Measurements from ENCODE around the gene TSHZ2. TPM values are rescaled to one million over a fixed set of nuclear protein-coding genes. Genes with fewer than 3 reads are reported as not detected.

The TSHZ2 gene
- total and polyA plus RNA-seq, 4 donors, result 0.93 to 8.8 (median 3.8) TPM

DNA sequence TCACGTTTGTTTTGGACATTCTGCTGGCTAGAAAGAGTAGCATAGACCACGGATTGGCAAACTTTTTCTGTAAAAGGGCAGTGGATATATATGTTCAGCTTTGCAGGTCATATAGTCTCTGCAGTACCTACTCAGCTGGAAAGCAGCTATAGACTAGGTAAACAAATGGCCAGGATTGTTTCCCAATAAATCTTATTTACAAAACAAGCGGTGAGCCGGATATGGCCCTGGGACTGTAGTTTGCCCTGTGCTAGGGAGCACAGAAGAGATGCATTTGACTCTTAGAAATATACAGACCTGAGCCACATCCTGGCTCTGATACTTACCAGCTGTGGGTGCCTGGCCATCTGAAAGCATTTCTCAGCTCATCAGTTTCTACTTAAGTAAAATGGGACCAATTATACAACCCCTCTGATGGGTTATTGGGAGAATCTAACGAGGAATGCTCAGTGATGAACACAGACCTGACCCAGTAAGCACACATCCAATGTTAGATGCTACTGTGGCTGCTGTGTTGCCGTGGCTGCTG lies 120.7 kb downstream of the TSHZ2 start:
- WGBS, 2 donors, result 65 to 72% methylated on average over 6 of the region's 6 CpGs
- ATAC-seq (ENCODE audit: insufficient read depth, low FRiP score), result no peak

DNA sequence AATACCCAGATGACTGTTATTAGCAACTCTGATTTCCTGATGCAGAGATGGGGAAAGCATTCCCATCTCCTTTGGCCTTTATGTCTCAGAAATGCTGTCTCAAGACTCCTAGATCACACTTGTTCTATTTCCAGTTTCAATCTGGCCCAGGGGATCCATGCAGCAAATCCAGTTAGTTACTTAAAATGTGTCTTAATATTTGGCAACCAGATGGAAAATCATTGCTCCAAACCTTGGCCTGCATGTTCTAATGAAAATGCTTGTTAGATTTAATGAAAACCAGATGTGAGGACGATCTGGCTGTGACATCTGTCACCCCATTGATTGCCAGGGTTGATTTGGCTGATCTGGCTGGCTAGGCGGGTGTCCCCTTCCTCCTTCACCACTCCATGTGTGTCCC lies 125.2 kb downstream of the TSHZ2 start:
- Histone ChIP-seq H3K9me3 (ENCODE audit: control insufficient read depth in 4 of 4, insufficient read depth in 3 of 4, low read length in 3 of 4) (no peaks in the 10 kb centered on the region), H3K27ac (ENCODE audit: low read depth in 1 of 2, low read length in 1 of 2) (no peak overlapping the region), H3K4me3 (no peak overlapping the region), H3K27me3 (ENCODE audit: control insufficient read depth in 3 of 3, insufficient read depth in 3 of 3, low read length in 2 of 3) (no peaks in the 10 kb centered on the region), H3K36me3 (ENCODE audit: control insufficient read depth in 4 of 4, insufficient read depth in 4 of 4, low read length in 4 of 4) (no peaks in the 10 kb centered on the region), H3K9ac (ENCODE audit: insufficient read depth in 1 of 2, low read length in 2 of 2) (no peak overlapping the region), H3K4me1 (ENCODE audit: control insufficient read depth in 5 of 5, insufficient read depth in 5 of 5, low read length in 5 of 5) (peaks cover 0 to 24% (median 4%) of the 10 kb centered on the region in 5 donors)
- TF ChIP-seq, protein P1, sequence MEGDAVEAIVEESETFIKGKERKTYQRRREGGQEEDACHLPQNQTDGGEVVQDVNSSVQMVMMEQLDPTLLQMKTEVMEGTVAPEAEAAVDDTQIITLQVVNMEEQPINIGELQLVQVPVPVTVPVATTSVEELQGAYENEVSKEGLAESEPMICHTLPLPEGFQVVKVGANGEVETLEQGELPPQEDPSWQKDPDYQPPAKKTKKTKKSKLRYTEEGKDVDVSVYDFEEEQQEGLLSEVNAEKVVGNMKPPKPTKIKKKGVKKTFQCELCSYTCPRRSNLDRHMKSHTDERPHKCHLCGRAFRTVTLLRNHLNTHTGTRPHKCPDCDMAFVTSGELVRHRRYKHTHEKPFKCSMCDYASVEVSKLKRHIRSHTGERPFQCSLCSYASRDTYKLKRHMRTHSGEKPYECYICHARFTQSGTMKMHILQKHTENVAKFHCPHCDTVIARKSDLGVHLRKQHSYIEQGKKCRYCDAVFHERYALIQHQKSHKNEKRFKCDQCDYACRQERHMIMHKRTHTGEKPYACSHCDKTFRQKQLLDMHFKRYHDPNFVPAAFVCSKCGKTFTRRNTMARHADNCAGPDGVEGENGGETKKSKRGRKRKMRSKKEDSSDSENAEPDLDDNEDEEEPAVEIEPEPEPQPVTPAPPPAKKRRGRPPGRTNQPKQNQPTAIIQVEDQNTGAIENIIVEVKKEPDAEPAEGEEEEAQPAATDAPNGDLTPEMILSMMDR (IDR thresholded peaks at IDR 0.05; ENCODE audit: control extremely low read depth, extremely low read depth), result no peak
- WGBS, 2 donors, result 71 to 80% methylated on average over 2 of the region's 2 CpGs
- DNase-seq, result no peak
- ATAC-seq (ENCODE audit: insufficient read depth, low FRiP score), result no peak

More for the DNA sequence above, 120.7 kb downstream of the TSHZ2 start:
- no peaks in the 10 kb centered on the region for H3K36me3 ChIP-seq (ENCODE audit: control insufficient read depth in 4 of 4, insufficient read depth in 4 of 4, low read length in 4 of 4)
- no peaks in the 10 kb centered on the region for H3K27me3 ChIP-seq (ENCODE audit: control insufficient read depth in 3 of 3, insufficient read depth in 3 of 3, low read length in 2 of 3)
- H3K27ac ChIP-seq (ENCODE audit: low read depth in 1 of 2, low read length in 1 of 2), result no peak overlapping the region
- no peaks in the 10 kb centered on the region for H3K9me3 ChIP-seq (ENCODE audit: control insufficient read depth in 4 of 4, insufficient read depth in 3 of 4, low read length in 3 of 4)
- peaks cover 0 to 26% (median 0%) of the 10 kb centered on the region in 5 donors for H3K4me1 ChIP-seq (ENCODE audit: control insufficient read depth in 5 of 5, insufficient read depth in 5 of 5, low read length in 5 of 5)
- TF ChIP-seq, protein P1 (IDR thresholded peaks at IDR 0.05; ENCODE audit: control extremely low read depth, extremely low read depth), result no peak
- no peak overlapping the region for H3K4me3 ChIP-seq
- H3K9ac ChIP-seq (ENCODE audit: insufficient read depth in 1 of 2, low read length in 2 of 2), result no peak overlapping the region
- peak; percentile 36 to 81 (median 69) for DNase-seq

DNA sequence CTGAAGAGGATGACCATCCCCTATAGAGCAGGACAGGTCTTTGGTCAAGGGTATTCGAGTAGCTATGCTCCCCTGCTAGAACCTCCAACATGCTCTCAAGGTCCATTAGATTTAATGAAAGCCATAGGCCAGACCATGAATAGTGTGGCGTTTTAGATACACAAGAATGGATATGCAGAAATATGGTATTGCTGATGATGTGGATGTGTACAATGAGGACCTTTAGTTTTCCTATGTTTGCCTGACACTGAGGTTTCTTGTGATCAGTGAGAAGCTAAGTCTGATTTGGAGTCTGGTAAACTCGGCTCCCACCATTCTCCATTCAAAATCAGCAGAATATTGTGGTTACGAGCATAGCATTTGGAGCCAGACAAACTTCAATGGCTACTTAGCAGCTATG lies 125.6 kb downstream of the TSHZ2 start:
- Histone ChIP-seq H3K9ac (ENCODE audit: insufficient read depth in 1 of 2, low read length in 2 of 2) (no peak overlapping the region), H3K36me3 (ENCODE audit: control insufficient read depth in 4 of 4, insufficient read depth in 4 of 4, low read length in 4 of 4) (no peaks in the 10 kb centered on the region), H3K9me3 (ENCODE audit: control insufficient read depth in 4 of 4, insufficient read depth in 3 of 4, low read length in 3 of 4) (no peaks in the 10 kb centered on the region), H3K4me1 (ENCODE audit: control insufficient read depth in 5 of 5, insufficient read depth in 5 of 5, low read length in 5 of 5) (peaks cover 0 to 21% (median 4%) of the 10 kb centered on the region in 5 donors), H3K27ac (ENCODE audit: low read depth in 1 of 2, low read length in 1 of 2) (no peak overlapping the region), H3K4me3 (no peak overlapping the region), H3K27me3 (ENCODE audit: control insufficient read depth in 3 of 3, insufficient read depth in 3 of 3, low read length in 2 of 3) (no peaks in the 10 kb centered on the region)
- TF ChIP-seq, protein P1 (IDR thresholded peaks at IDR 0.05; ENCODE audit: control extremely low read depth, extremely low read depth), result no peak
- WGBS, 2 donors, result 92 to 94% methylated on average over 4 of the region's 4 CpGs
- ATAC-seq (ENCODE audit: insufficient read depth, low FRiP score), result no peak
- no peak for DNase-seq

DNA sequence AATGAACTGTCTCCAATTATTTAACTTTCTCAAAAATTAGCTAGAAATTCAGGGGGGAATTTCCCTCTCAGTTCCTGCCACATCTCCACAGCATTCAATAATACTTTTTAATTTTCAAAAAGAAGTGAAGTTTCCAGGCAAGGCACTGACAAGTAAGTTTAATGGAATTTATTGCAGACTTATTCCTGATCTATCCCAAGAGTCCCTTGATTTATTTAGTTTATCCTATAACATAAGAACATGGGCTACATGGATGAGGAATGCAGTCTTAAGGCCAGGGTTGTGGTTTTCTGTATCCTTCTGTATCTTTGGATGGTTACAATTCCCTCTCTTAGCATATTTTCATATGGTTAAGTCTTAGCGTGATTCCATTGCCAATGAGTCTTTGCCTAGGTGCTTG lies 126.5 kb downstream of the TSHZ2 start:
- H3K4me3 ChIP-seq, result no peak overlapping the region
- TF ChIP-seq, protein P1 (IDR thresholded peaks at IDR 0.05; ENCODE audit: control extremely low read depth, extremely low read depth), result no peak
- H3K9ac ChIP-seq (ENCODE audit: insufficient read depth in 1 of 2, low read length in 2 of 2), result no peak overlapping the region
- H3K27me3 ChIP-seq (ENCODE audit: control insufficient read depth in 3 of 3, insufficient read depth in 3 of 3, low read length in 2 of 3), result no peaks in the 10 kb centered on the region
- no peak for DNase-seq
- H3K36me3 ChIP-seq (ENCODE audit: control insufficient read depth in 4 of 4, insufficient read depth in 4 of 4, low read length in 4 of 4), result no peaks in the 10 kb centered on the region
- no peaks in the 10 kb centered on the region for H3K9me3 ChIP-seq (ENCODE audit: control insufficient read depth in 4 of 4, insufficient read depth in 3 of 4, low read length in 3 of 4)
- no peak for ATAC-seq (ENCODE audit: insufficient read depth, low FRiP score)
- peaks cover 0 to 14% (median 4%) of the 10 kb centered on the region in 5 donors for H3K4me1 ChIP-seq (ENCODE audit: control insufficient read depth in 5 of 5, insufficient read depth in 5 of 5, low read length in 5 of 5)
- 91 to 93% methylated on average over 1 of the region's 1 CpG for WGBS, 2 donors
- no peak overlapping the region for H3K27ac ChIP-seq (ENCODE audit: low read depth in 1 of 2, low read length in 1 of 2)
